PFSK-1 (cell line): ENCODE data around the gene LRFN3.

Source experiments
- POLR2AphosphoS5 ChIP-seq: IDR thresholded peaks from 2 replicates; pipeline ENCODE4 v1.6.1; 2012; ENCODE audit warnings: low read depth, mild to moderate bottlenecking, control low read depth, low read length, moderate library complexity
- SIN3A ChIP-seq: IDR thresholded peaks from 2 replicates; pipeline ENCODE4 v1.6.1; 2012; ENCODE audit warnings: mild to moderate bottlenecking, low read length, moderate library complexity, borderline replicate concordance; ENCODE audit not compliant: insufficient read depth
- TF ChIP-seq, protein P1 (sequence below), 2 experiments: IDR thresholded peaks; 2 replicates each; pipeline versions ENCODE4 v1.6.1 to v1.8.0; 2011 to 2012; ENCODE audit warnings: low read depth in 2 of 2, low read length in 2 of 2, control low read depth in 1 of 2, inconsistent platforms in 1 of 2, mild to moderate bottlenecking in 1 of 2, moderate library complexity in 1 of 2; ENCODE audit not compliant: insufficient read depth in 1 of 2

DNA sequence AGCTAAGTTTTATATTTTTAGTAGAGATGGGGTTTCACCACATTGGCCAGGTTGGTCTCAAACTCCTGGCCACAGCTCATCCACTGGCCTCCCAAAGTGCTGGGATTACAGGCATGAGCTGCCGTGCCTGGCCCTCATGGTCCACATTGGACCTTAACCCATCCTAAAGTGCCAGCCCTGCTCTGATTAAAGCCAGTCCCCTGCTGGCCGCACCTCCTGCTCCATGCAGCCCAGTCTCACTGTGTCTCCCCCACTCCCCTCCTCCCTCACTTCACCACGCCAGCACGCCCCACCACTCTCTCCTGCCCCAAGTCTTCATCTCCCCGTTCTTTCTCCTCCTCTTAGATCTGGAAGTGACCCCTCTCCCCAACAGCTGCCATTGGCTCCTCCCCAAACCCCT, 42.1 kb downstream of the LRFN3 start:
- TF ChIP-seq POLR2AphosphoS5 (no peak), SIN3A (no peak)
- TF ChIP-seq, protein P1, sequence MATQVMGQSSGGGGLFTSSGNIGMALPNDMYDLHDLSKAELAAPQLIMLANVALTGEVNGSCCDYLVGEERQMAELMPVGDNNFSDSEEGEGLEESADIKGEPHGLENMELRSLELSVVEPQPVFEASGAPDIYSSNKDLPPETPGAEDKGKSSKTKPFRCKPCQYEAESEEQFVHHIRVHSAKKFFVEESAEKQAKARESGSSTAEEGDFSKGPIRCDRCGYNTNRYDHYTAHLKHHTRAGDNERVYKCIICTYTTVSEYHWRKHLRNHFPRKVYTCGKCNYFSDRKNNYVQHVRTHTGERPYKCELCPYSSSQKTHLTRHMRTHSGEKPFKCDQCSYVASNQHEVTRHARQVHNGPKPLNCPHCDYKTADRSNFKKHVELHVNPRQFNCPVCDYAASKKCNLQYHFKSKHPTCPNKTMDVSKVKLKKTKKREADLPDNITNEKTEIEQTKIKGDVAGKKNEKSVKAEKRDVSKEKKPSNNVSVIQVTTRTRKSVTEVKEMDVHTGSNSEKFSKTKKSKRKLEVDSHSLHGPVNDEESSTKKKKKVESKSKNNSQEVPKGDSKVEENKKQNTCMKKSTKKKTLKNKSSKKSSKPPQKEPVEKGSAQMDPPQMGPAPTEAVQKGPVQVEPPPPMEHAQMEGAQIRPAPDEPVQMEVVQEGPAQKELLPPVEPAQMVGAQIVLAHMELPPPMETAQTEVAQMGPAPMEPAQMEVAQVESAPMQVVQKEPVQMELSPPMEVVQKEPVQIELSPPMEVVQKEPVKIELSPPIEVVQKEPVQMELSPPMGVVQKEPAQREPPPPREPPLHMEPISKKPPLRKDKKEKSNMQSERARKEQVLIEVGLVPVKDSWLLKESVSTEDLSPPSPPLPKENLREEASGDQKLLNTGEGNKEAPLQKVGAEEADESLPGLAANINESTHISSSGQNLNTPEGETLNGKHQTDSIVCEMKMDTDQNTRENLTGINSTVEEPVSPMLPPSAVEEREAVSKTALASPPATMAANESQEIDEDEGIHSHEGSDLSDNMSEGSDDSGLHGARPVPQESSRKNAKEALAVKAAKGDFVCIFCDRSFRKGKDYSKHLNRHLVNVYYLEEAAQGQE (IDR thresholded peaks at IDR 0.05; ENCODE audit: insufficient read depth in 1 of 2, low read depth in 2 of 2, low read length in 2 of 2) = no peak
